Muscle of back (tissue), 11 donors: ENCODE measurements around the gene HSPBP1. TPM values are rescaled to one million over a fixed set of nuclear protein-coding genes. Genes with fewer than 3 reads are reported as not detected.
"Not testable (repeated sequence)": the region's sequence is repeated elsewhere in the genome, so short reads cannot be mapped to it uniquely, and the experiment has no call there.

Experiments used
- DNase-seq, 3 donors: peaks; one replicate each; pipeline versions ENCODE4 v3.0.0 to v3.0.0-alpha.2; 2013
- polyA plus RNA-seq, 10 donors: library from polyadenylated mRNA; unstranded; fragments of 120-200 nt; gene quantifications; one replicate each; pipeline ENCODE4 v1.2.1, GENCODE V29; 2013; ENCODE audit not compliant: insufficient read length in 10 of 10

The HSPBP1 gene
- polyA plus RNA-seq, 10 donors, result 14.6 to 29.6 (median 21.2) TPM

DNA sequence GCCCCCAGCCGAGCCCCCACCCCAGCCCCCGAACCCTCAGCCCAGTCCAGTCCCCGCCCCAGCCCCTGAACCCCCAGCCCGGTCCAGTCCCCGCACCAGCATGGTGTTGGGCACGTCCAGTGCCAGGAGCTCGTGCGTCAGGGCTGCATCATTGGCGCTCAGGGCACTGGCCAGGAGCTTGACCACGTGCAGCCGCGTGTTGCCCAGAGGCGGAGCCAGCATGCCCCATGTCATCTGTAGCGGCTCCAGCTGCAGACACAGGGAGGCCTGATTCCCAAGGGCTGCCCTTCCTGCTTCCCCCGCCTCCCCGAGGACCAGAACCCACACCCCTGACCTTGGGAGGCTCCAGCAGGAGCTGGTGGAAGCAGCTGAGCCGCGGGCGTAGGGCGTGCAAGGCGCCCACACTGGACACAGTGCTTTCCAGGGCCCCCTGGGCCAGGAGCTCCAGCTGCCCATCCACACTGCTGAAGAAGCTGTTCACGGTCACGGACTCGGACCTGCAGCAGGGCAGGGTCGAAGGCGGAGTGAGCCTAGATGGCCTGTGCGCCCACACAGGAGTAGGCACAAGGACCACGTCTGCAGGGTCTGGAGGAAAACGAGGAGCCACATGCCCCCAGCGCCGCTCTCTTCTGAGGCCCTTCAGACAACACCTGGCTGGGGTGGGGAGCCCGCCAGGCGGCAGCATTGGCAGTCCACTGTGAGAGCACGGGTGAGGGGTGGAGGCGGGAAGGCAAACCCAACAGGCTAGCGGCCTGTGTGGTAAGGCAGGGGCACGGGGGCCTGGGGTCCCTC lies 38.6 kb downstream of the HSPBP1 start:
- DNase-seq, result no peak

DNA sequence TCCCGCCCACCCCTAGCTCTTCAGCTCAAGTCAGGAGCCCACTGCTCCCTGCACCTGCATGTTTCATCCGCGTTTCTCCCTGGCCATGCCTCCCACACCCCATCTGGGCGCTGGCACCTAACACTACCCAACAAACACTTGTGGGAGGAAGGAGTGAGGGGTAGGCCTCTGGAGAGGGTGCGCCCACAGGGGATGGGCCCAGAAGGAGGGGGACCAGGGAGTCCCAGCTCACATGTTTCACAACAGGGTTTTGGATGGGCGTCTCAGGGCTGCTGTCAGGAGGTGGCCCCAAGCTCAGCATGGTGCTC lies 39.2 kb downstream of the HSPBP1 start:
- DNase-seq, result no peak

- DNase-seq, result no peak
These were observed 40.9 kb downstream of the HSPBP1 start for GRCh38 chr19:55239004-55239403.

DNA sequence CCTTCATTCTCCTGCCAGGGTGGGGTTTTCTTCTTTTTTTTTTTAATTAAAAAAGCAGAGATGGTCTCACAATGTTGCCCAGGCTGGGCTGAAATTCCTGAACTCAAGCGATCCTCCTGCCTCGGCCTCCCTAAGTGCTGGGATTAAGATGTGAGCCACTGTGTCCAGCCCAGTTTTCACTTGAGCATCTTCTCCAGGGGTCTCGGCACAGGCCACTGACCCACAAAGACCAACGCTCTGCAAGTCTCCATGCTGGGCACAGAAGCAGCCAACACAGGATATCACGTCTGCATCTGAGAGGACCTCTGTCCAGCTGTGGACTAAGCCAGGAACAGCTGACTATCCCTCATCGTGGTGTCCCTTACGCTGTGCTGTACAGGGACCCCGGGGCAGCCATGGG lies 41.9 kb downstream of the HSPBP1 start:
- DNase-seq, result no peak

DNA sequence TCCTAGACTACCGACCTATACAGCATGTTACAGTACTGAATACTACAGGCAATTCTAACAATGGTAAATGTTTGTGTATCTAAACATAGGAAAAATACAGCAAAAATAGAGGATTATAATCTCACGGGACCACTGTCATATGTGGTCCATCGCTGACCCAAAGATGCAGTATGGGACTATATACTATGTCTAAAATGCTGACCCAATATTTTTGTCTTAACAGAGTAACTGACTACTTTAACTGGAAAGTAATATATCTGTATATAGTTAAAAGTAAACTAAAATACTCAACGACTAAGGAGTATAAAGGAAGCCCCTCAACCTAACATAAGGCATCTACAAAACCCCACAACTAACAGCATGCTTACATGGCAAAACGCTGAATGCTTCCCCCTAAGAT lies 46.9 kb downstream of the HSPBP1 start:
- DNase-seq, result no peak

- DNase-seq, result no peak
These were observed 47.7 kb downstream of the HSPBP1 start for GRCh38 chr19:55232286-55232602.

GRCh38 chr19:55231391-55232285 lies 48.3 kb downstream of the HSPBP1 start:
- no peak for DNase-seq

- DNase-seq, result no peak
These were observed 49.1 kb downstream of the HSPBP1 start for GRCh38 chr19:55230780-55231179.

DNA sequence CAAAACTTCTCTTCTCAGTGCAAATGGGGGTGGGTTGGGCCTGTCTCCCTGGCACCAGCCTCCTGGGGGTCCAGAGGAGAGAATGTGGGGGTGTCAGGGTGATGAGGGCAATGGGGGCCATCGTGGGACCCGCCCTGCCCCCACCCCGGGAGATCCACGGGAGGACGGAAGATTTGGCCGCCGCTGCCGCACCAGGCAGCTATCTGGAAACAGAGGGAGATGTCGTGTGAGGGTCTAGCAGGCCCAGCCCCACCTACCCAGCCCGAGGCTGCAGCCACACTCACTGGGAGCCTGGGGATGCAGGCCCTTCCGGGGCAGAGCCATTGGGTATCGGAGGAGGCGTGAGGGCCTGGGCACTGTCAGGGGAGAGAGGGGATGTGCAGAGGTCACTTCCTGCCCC lies 49.6 kb downstream of the HSPBP1 start:
- no peak for DNase-seq

GRCh38 chr19:55229789-55230182 lies 50.1 kb downstream of the HSPBP1 start:
- no peak for DNase-seq

GRCh38 chr19:55229145-55229788 lies 50.6 kb downstream of the HSPBP1 start:
- DNase-seq, result no peak

- no peak for DNase-seq
These were observed 51.4 kb downstream of the HSPBP1 start, which contains the start of gene TMEM86B for GRCh38 chr19:55228403-55229031. Gene TMEM86B, minus strand, starts transcription at chr19:55228763. Its CDS starts 22 bp downstream, at chr19:55228741.

DNA sequence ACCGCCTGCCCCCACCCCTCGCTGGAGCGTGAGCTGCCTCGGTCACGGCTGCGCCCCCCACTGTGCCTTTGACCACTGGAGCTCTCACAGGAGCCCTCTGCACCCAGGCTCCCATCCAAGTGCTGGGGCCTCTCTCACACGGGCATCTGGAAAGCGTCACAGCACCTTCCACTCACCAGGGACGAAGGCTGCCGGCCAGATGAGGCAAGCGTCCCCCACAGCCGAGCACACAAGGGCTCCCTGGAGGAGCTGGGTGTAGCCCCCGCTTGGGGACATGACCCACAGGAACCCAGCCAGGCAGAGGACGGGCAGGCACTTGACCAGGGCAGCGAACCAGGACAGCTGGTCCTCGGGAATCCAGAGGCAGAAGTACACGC lies 51.9 kb downstream of the HSPBP1 start:
- DNase-seq, result no peak

- DNase-seq, result no peak
These were observed 52.5 kb downstream of the HSPBP1 start for GRCh38 chr19:55227241-55228014.

GRCh38 chr19:55226788-55227187 lies 53.1 kb downstream of the HSPBP1 start:
- no peak for DNase-seq

GRCh38 chr19:55226273-55226672 lies 53.6 kb downstream of the HSPBP1 start:
- no peak for DNase-seq

DNA sequence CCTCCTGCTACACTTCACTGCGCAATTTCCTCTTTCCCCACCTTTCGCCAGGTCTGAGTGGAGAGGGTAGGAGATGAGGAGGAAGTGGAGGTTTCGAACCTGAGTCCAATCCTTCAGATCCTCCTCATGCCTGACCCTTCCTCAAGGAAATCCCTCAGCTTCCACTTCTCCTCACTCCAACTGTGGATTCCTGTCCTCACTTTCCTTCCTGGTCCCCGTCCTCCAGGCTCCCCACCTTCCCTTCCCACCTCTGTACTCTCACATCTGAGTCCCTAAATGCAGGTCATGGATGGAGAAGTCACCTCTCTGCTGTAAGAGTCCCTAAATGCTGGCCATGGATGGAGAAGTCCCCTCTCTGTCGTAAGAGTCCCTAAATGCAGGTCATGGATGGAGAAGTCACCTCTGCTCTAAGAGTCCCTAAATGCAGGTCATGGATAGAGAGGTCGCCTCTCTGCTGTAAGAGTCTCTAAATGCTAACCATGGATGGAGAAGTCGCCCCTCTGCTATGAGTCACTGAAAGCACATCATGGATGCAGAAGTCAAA lies 54.4 kb downstream of the HSPBP1 start:
- DNase-seq, result no peak

DNA sequence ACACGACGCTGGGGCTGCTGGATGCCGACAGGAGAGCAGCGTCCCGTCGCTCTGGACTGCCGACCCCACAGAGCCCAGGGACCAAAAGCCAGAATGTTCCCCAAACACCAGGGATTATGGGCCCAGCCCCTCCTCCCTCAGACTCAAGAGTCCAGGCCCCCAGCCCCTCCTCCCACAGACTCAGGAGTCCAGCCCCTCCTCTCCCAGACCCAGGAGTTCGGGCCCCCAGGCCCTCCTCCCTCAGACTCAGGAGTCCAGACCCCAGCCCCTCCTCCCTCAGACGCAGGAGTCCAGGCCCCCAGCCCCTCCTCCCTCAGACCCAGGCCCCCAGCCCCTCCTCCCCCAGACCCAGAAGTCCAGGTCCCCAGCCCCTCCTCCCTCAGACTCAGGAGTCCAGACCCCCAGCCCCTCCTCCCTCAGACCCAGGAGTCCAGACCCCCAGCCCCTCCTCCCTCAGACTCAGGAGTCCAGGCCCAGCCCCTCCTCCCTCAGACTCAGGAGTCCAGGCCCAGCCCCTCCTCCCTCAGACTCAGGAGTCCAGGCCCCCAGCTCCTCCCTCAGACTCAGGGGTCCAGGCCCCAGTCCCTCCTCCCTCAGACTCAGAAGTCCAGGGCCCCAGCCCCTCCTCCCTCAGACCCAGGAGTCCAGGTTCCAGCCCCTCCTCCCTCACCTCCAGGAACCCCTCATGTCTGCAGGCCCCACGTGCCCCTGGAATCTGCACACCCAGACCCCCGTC lies 55.1 kb downstream of the HSPBP1 start:
- DNase-seq, result not testable (repeated sequence)

- no peak for DNase-seq
These were observed 55.8 kb downstream of the HSPBP1 start for GRCh38 chr19:55224038-55224665.
